ENCODE measurements around the gene C11orf24. TPM values are rescaled to one million over a fixed set of nuclear protein-coding genes. Genes with fewer than 3 reads are reported as not detected.

The C11orf24 gene
- total and polyA plus RNA-seq, 12 donors = 8.8 to 46.5 (median 26.8) TPM

GRCh38 chr11:68269414-68270081 lies 2.2 kb downstream of the C11orf24 start:
- 59 to 70% (median 68%) methylated on average over 6 to 10 of the region's 10 CpGs for WGBS, 4 donors
- no peak for TF ChIP-seq CTCF (IDR thresholded peaks at IDR 0.05)
- no peak for TF ChIP-seq POLR2A (IDR thresholded peaks at IDR 0.05)
- no peaks in the 10 kb centered on the region for H3K9me3 ChIP-seq (replicated peaks in 1 of 3)
- no peaks in the 10 kb centered on the region for H3K27me3 ChIP-seq
- H3K27ac ChIP-seq = no peak overlapping the region
- peak in 1 of 7 donors; percentile 48 for DNase-seq
- no peak overlapping the region for H3K4me3 ChIP-seq
- intact Hi-C loops (cut with DNase I) = no loop called here
- H3K4me1 ChIP-seq (replicated peaks in 1 of 2) = peaks cover 0 to 31% of the 10 kb centered on the region in 2 donors
- peaks cover 0 to 26% of the 10 kb centered on the region in 2 donors for H3K36me3 ChIP-seq (replicated peaks in 1 of 2)

GRCh38 chr11:68267881-68268240 lies 3.9 kb downstream of the C11orf24 start:
- TF ChIP-seq POLR2A (IDR thresholded peaks at IDR 0.05) (no peak), CTCF (IDR thresholded peaks at IDR 0.05) (no peak)
- no peaks in the 10 kb centered on the region for H3K27me3 ChIP-seq
- H3K9me3 ChIP-seq (replicated peaks in 1 of 3) = no peaks in the 10 kb centered on the region
- intact Hi-C loops (cut with DNase I) = no loop called here
- peaks cover 0 to 31% of the 10 kb centered on the region in 2 donors for H3K4me1 ChIP-seq (replicated peaks in 1 of 2)
- H3K4me3 ChIP-seq = no peak overlapping the region
- WGBS, 4 donors = 92 to 95% (median 93%) methylated on average over 5 to 6 of the region's 6 CpGs
- H3K27ac ChIP-seq = no peak overlapping the region
- DNase-seq = no peak
- H3K36me3 ChIP-seq (replicated peaks in 1 of 2) = peaks cover 0 to 39% of the 10 kb centered on the region in 2 donors

- Histone ChIP-seq H3K27ac (peak overlapping the region in 2 of 5 donors; percentile 26 to 34), H3K4me1 (replicated peaks in 1 of 2) (peaks cover 0 to 31% of the 10 kb centered on the region in 2 donors), H3K9me3 (replicated peaks in 1 of 3) (no peaks in the 10 kb centered on the region), H3K4me3 (no peak overlapping the region), H3K27me3 (no peaks in the 10 kb centered on the region), H3K36me3 (replicated peaks in 1 of 2) (peaks cover 0 to 45% of the 10 kb centered on the region in 2 donors)
- WGBS, 4 donors = 90 to 95% (median 92%) methylated on average over 11 to 12 of the region's 12 CpGs
- intact Hi-C loops (cut with DNase I) = no loop called here
- no peak for TF ChIP-seq CTCF (IDR thresholded peaks at IDR 0.05)
- no peak for TF ChIP-seq POLR2A (IDR thresholded peaks at IDR 0.05)
- DNase-seq = peak in 1 of 7 donors; percentile 45
Measured at GRCh38 chr11:68266936-68267880, 4.6 kb downstream of the C11orf24 start.
